GM12878 (cell line): ENCODE data around the gene NECTIN2. TPM values are rescaled to one million over a fixed set of nuclear protein-coding genes. Genes with fewer than 3 reads are reported as not detected.

Source experiments
- ATAC-seq: fragments of 200-7000 bp; cut with Tn5 transposase; 3 replicates; pipeline ENCODE4 v1.9.1; 2020; ENCODE audit warnings: mild to moderate bottlenecking, moderate library complexity
- BruUV-seq: library from RNA; stranded (reverse); fragments of 400-500 nt; replicated peaks from 2 replicates; lab custom pipeline; 2021; lab: Mats Ljungman, UMichigan
- CTCF ChIA-PET: fragments of 300-600 bp; sonication (Branson Sonifier 250); formaldehyde crosslinking; extraction: SDS; loops from one replicate; lab custom pipeline; 2021; ENCODE audit warnings: inconsistent platforms; lab: Yijun Ruan, JAX
- POLR2A ChIA-PET: fragments of 350-600 bp; formaldehyde crosslinking; extraction: SDS; loops from one replicate; lab custom pipeline; 2021; ENCODE audit warnings: inconsistent platforms; lab: Charles Lee
- RAD21 ChIA-PET: fragments of 300-600 bp; sonication (Branson Sonifier 250); formaldehyde crosslinking; loops from one replicate; lab custom pipeline; 2023; ENCODE audit warnings: antibody characterized with exemption; ENCODE audit not compliant: unreplicated experiment; lab: Charles Lee
- SMC1A ChIA-PET: fragments of 300-600 bp; sonication (Branson Sonifier 250); formaldehyde crosslinking; loops from one replicate; lab custom pipeline; 2023; ENCODE audit not compliant: unreplicated experiment, uncharacterized antibody; lab: Charles Lee
- DNase-seq: peaks from one replicate; pipeline ENCODE4 v3.0.0-alpha.2; 2011; ENCODE audit warnings: low read depth, low spot score
- FAIRE-seq: peaks from 3 replicates; lab custom pipeline; 2011; peaks lifted over from hg19 to GRCh38; lab: Jason Lieb, UNC
- H2AFZ ChIP-seq: 2 replicates; pipeline ENCODE4 v1.6.0; 2011; ENCODE audit warnings: low read depth, low read length, control low read depth; ENCODE audit not compliant: control insufficient read depth
- H3K27ac ChIP-seq: 2 replicates; pipeline ENCODE4 v1.5.1; 2011; ENCODE audit warnings: control low read depth; ENCODE audit not compliant: control insufficient read depth, insufficient read depth
- H3K27me3 ChIP-seq, 2 experiments: replicated peaks in 1 of 2; 2 replicates each; pipeline versions ENCODE4 v1.6.0 to v1.6.1; 2011; ENCODE audit warnings: low read length in 1 of 2; ENCODE audit not compliant: control insufficient read depth in 2 of 2, insufficient read depth in 2 of 2
- H3K36me3 ChIP-seq, 2 experiments: 2 replicates each; pipeline ENCODE4 v1.5.1; 2011; ENCODE audit warnings: low read length in 1 of 2; ENCODE audit not compliant: control insufficient read depth in 2 of 2, insufficient read depth in 2 of 2
- H3K4me1 ChIP-seq: 2 replicates; pipeline ENCODE4 v1.6.1; 2011; ENCODE audit warnings: mild to moderate bottlenecking, low read length, moderate library complexity, mixed read lengths; ENCODE audit not compliant: control insufficient read depth, insufficient read depth
- H3K4me2 ChIP-seq: 2 replicates; pipeline ENCODE4 v1.6.0; 2011; ENCODE audit warnings: control low read depth; ENCODE audit not compliant: control insufficient read depth, insufficient read depth
- H3K4me3 ChIP-seq: fragments of 200-600 bp; sonication (generic); 2 replicates; pipeline ENCODE4 v1.5.1; 2016
- H3K79me2 ChIP-seq: 2 replicates; pipeline ENCODE4 v1.6.0; 2011; ENCODE audit warnings: low read length; ENCODE audit not compliant: control insufficient read depth, insufficient read depth
- H3K9ac ChIP-seq: 2 replicates; pipeline ENCODE4 v1.8.0; 2011; ENCODE audit warnings: low read length, control low read depth, mixed read lengths; ENCODE audit not compliant: control insufficient read depth, insufficient read depth
- H3K9me3 ChIP-seq: replicated peaks from 3 replicates; pipeline ENCODE4 v1.5.1; 2011; ENCODE audit warnings: mild to moderate bottlenecking, low read length; ENCODE audit not compliant: control insufficient read depth, insufficient read depth
- H4K20me1 ChIP-seq: 2 replicates; pipeline ENCODE4 v1.6.0; 2011; ENCODE audit not compliant: control insufficient read depth, insufficient read depth
- BCL11A ChIP-seq: IDR thresholded peaks from 2 replicates; pipeline ENCODE4 v1.6.1; 2011; ENCODE audit warnings: low read depth, low read length
- CEBPZ ChIP-seq: fragments of 150-350 bp; IDR thresholded peaks from 2 replicates; pipeline ENCODE4 v1.6.1; 2016; ENCODE audit warnings: low read depth, low read length
- IKZF2 ChIP-seq, 2 experiments: fragments of 450-650 bp; IDR thresholded peaks; 2 replicates each; pipeline ENCODE4 v1.6.1; 2017; ENCODE audit warnings: mild to moderate bottlenecking in 2 of 2, moderate library complexity in 2 of 2
- PKNOX1 ChIP-seq: fragments of 450-650 bp; IDR thresholded peaks from 2 replicates; pipeline ENCODE4 v1.6.1; 2016; ENCODE audit warnings: mild to moderate bottlenecking
- RB1 ChIP-seq: fragments of 450-650 bp; formaldehyde crosslinking; IDR thresholded peaks from 2 replicates; pipeline ENCODE4 v1.6.1; 2017; ENCODE audit warnings: mild to moderate bottlenecking, borderline replicate concordance
- SIN3A ChIP-seq: IDR thresholded peaks from 2 replicates; pipeline ENCODE4 v1.6.1; 2012; ENCODE audit warnings: low read depth, low read length, improper control_type of control experiment
- WGBS: methylation state at CpG from one replicate; pipeline ENCODE4 v1.1.6; 2016; ENCODE audit warnings: low lambda C conversion rate; ENCODE audit not compliant: insufficient replicate concordance, insufficient coverage; ENCODE audit errors: missing lambda C conversion rate; 5-methylcytosine and 5-hydroxymethylcytosine counted together
- in situ Hi-C: fragments of 300-500 bp; cut with MboI; formaldehyde crosslinking; loops from 9 replicates; pipeline ENCODE4 v1.14.3; 2018; ENCODE audit warnings: mixed read lengths
- intact Hi-C: fragments of 100-400 bp; cut with micrococcal nuclease; formaldehyde crosslinking; loops from one replicate; pipeline ENCODE4 v1.14.2; 2022; ENCODE audit not compliant: unreplicated experiment
- polyA plus RNA-seq, 11 experiments: library from polyadenylated mRNA; depleted of rRNA in 4 of 11; unstranded in 6 of 11; stranded (reverse) in 5 of 11; fragments of >200 nt; fragmentation: Nextera tagmentation in 4 of 11; fragmentation: Illumina TruSeq in 1 of 11; extraction: Ambion mirVana in 4 of 11; extraction: Trizol in 1 of 11; gene quantifications; 1 replicate in 1 of 11; 2 replicates in 10 of 11; pipeline versions ENCODE4 v1.2.1 to v1.2.3, GENCODE V29; 2011 to 2016; ENCODE audit warnings: inconsistent platforms in 2 of 11, missing spikeins in 2 of 11, low read depth in 1 of 11
- total RNA-seq, 4 experiments: library from RNA; depleted of rRNA in 3 of 4; stranded (reverse); fragments of >200 nt in 3 of 4; fragmentation: Illumina TruSeq in 1 of 4; extraction: Trizol in 1 of 4; gene quantifications; 2 replicates each; pipeline versions ENCODE4 v1.2.1 to v1.2.3, GENCODE V29; 2013 to 2021

The NECTIN2 gene
- total and polyA plus RNA-seq, 10 of the 15 experiments (the other 5 are each of a cell fraction or from before 2014, with no cell fraction given) = 0.05 to 0.36 (median 0.26) TPM; not detected in 5

- CTCF ChIA-PET = interaction anchor here (2.3 kb wide), 1 partner anchor 117 kb away, joined by 10 read pairs; no protein-coding TSS in a partner anchor
- Histone ChIP-seq H3K79me2 (no peaks in the 10 kb centered on the region), H3K4me2 (no peak overlapping the region), H3K27ac (no peak overlapping the region), H4K20me1 (no peaks in the 10 kb centered on the region), H3K36me3 (no peaks in the 10 kb centered on the region), H3K27me3 (no peaks in the 10 kb centered on the region; a peak in 1 of 4 replicates), H3K9ac (no peak overlapping the region), H3K9me3 (no peaks in the 10 kb centered on the region), H2AFZ (no peak overlapping the region), H3K4me3 (no peak overlapping the region), H3K4me1 (peaks cover 8% of the 10 kb centered on the region)
- no peak for TF ChIP-seq BCL11A
- no peak for TF ChIP-seq RB1
- no peak for TF ChIP-seq SIN3A
- no peak for TF ChIP-seq CEBPZ
- TF ChIP-seq IKZF2 (IDR thresholded peaks at IDR 0.05) = no peak
- TF ChIP-seq PKNOX1 = no peak
- intact Hi-C loops (loop anchor here (5.0 to 10.0 kb wide), 2 partner anchors 39 to 186 kb away; no protein-coding TSS in a partner anchor), in situ Hi-C loops (no loop called here)
- ATAC-seq (no peak), FAIRE-seq (no peak), DNase-seq (no peak)
- WGBS = 25% methylated on average over 7 of the region's 7 CpGs
- POLR2A ChIA-PET = no interaction called here
- SMC1A ChIA-PET = interaction anchor here (0.6 to 2.5 kb wide), 3 partner anchors 68 to 117 kb away, joined by 3 to 7 read pairs (median 5); no protein-coding TSS in a partner anchor
- BruUV-seq = no TSS peak
- RAD21 ChIA-PET = interaction anchor here (0.9 to 1.2 kb wide), 2 partner anchors 118 to 186 kb away, joined by 3 read pairs; no protein-coding TSS in a partner anchor
Observed at GRCh38 chr19:44840811-44841210, 5.3 kb upstream of the NECTIN2 start.
